Breast epithelium (tissue), 4 donors: Measurements from ENCODE around the gene UGT1A8. TPM values are rescaled to one million over a fixed set of nuclear protein-coding genes. Genes with fewer than 3 reads are reported as not detected.

Experiments used
- DNase-seq, 2 donors: peaks; one replicate each; pipeline ENCODE4 v3.0.0-alpha.2; 2019; ENCODE audit warnings: low spot score in 2 of 2
- H3K27ac ChIP-seq, 2 donors: fragments of 200-600 bp; sonication (generic) in 1 of 2; one replicate each; pipeline ENCODE4 v1.5.1; 2016 to 2019; ENCODE audit warnings: mild to moderate bottlenecking in 1 of 2
- H3K27me3 ChIP-seq, 2 donors: fragments of 200-600 bp; sonication (generic) in 1 of 2; one replicate each; pipeline versions ENCODE4 v1.5.1 to v1.6.0; 2017 to 2019; ENCODE audit warnings: control low read depth in 1 of 2, mild to moderate bottlenecking in 1 of 2
- H3K36me3 ChIP-seq: fragments of 200-600 bp; one replicate; pipeline ENCODE4 v1.5.1; 2019
- H3K4me1 ChIP-seq, 2 donors: fragments of 200-600 bp; sonication (generic); one replicate each; pipeline ENCODE4 v1.5.1; 2016 to 2019; ENCODE audit warnings: control low read depth in 1 of 2
- H3K4me3 ChIP-seq, 3 donors: fragments of 200-600 bp; sonication (generic); 1 replicate in 2 of 3; 2 replicates in 1 of 3; pipeline ENCODE4 v1.5.1; 2016 to 2019; ENCODE audit warnings: mild to moderate bottlenecking in 3 of 3, moderate library complexity in 2 of 3
- H3K9me3 ChIP-seq, 2 donors: fragments of 200-600 bp; sonication (generic) in 1 of 2; one replicate each; pipeline ENCODE4 v1.5.1; 2016 to 2019; ENCODE audit warnings: control low read depth in 1 of 2
- CTCF ChIP-seq, 3 donors: fragments of 450-650 bp; IDR thresholded peaks; one replicate each; pipeline ENCODE4 v1.5.1; 2016 to 2017; ENCODE audit warnings: antibody characterized with exemption in 3 of 3, mild to moderate bottlenecking in 3 of 3, moderate library complexity in 3 of 3
- POLR2A ChIP-seq: fragments of 450-650 bp; IDR thresholded peaks from one replicate; pipeline ENCODE4 v1.6.1; 2016; ENCODE audit warnings: antibody characterized with exemption, mild to moderate bottlenecking, moderate library complexity
- POLR2AphosphoS5 ChIP-seq, 3 donors: sonication (generic); formaldehyde crosslinking; IDR thresholded peaks; one replicate each; pipeline ENCODE4 v1.6.1; 2017; ENCODE audit warnings: antibody characterized with exemption in 3 of 3
- intact Hi-C: fragments of 100-400 bp; cut with DNase I; formaldehyde crosslinking; loops from one replicate; pipeline ENCODE4 v1.15.1; 2023; ENCODE audit warnings: low total_unique reads
- total RNA-seq, 3 donors: library from RNA; depleted of rRNA; stranded (reverse); fragments of >200 nt; gene quantifications; one replicate each; pipeline ENCODE4 v1.1.0, GENCODE V29; 2016

UGT1A8 gene
- total RNA-seq, 3 donors from 2014 or later, result not detected

- no peaks in the 10 kb centered on the region for H3K27me3 ChIP-seq
Measured at GRCh38 chr2:233772153-233772552, 154.7 kb downstream of the UGT1A8 start.

GRCh38 chr2:233772583-233772982 is 155.2 kb downstream of the UGT1A8 start:
- Histone ChIP-seq H3K36me3 (no peaks in the 10 kb centered on the region), H3K4me1 (no peaks in the 10 kb centered on the region), H3K27me3 (no peaks in the 10 kb centered on the region), H3K4me3 (no peak overlapping the region), H3K9me3 (peaks cover 0 to 6% of the 10 kb centered on the region in 2 donors), H3K27ac (no peak overlapping the region)
- DNase-seq, result no peak
- intact Hi-C loops, result no loop called here
- no peak for TF ChIP-seq POLR2AphosphoS5 (IDR thresholded peaks at IDR 0.05)
- no peak for TF ChIP-seq POLR2A
- no peak for TF ChIP-seq CTCF (IDR thresholded peaks at IDR 0.05)

More at GRCh38 chr2:233772153-233772552, 154.7 kb downstream of the UGT1A8 start:
- Histone ChIP-seq H3K4me3 (no peak overlapping the region), H3K4me1 (no peaks in the 10 kb centered on the region), H3K9me3 (peaks cover 0 to 6% of the 10 kb centered on the region in 2 donors), H3K27ac (no peak overlapping the region), H3K36me3 (no peaks in the 10 kb centered on the region)
- intact Hi-C loops, result no loop called here
- TF ChIP-seq CTCF (IDR thresholded peaks at IDR 0.05) (no peak), POLR2AphosphoS5 (IDR thresholded peaks at IDR 0.05) (no peak), POLR2A (no peak)
- no peak for DNase-seq

DNA sequence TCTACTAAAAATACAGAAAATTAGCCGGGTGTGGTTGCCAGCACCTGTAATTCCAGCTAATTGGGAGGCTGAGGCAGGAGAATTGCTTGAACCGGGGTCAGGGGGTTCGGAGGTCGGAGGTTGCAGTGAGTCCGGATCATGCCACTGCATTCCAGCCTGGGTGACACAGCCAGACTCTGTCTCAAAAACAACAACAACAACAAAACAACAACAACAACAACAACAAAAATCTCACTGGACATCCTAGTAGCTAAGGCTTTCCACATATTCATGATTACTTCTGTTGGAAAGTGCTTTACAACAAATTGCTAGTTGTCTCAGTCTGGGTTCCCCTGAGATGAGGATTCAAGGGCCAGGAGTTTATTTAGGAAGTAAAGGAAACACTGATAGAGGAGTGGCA is 156.4 kb downstream of the UGT1A8 start:
- intact Hi-C loops, result no loop called here
- Histone ChIP-seq H3K27ac (no peak overlapping the region), H3K9me3 (peaks cover 0 to 6% of the 10 kb centered on the region in 2 donors), H3K36me3 (no peaks in the 10 kb centered on the region), H3K4me1 (no peaks in the 10 kb centered on the region), H3K4me3 (no peak overlapping the region), H3K27me3 (no peaks in the 10 kb centered on the region)
- DNase-seq, result no peak
- TF ChIP-seq POLR2A (no peak), CTCF (IDR thresholded peaks at IDR 0.05) (no peak), POLR2AphosphoS5 (IDR thresholded peaks at IDR 0.05) (no peak)

- H3K4me3 ChIP-seq, result no peak overlapping the region
- TF ChIP-seq POLR2AphosphoS5 (IDR thresholded peaks at IDR 0.05) (no peak), POLR2A (no peak), CTCF (IDR thresholded peaks at IDR 0.05) (no peak)
- intact Hi-C loops, result no loop called here
- no peak for DNase-seq
- H3K27ac ChIP-seq, result no peak overlapping the region
- no peaks in the 10 kb centered on the region for H3K27me3 ChIP-seq
- no peaks in the 10 kb centered on the region for H3K36me3 ChIP-seq
- H3K4me1 ChIP-seq, result no peaks in the 10 kb centered on the region
- H3K9me3 ChIP-seq, result peaks cover 0 to 6% of the 10 kb centered on the region in 2 donors
Measured at GRCh38 chr2:233775414-233775813, 158.0 kb downstream of the UGT1A8 start.

DNA sequence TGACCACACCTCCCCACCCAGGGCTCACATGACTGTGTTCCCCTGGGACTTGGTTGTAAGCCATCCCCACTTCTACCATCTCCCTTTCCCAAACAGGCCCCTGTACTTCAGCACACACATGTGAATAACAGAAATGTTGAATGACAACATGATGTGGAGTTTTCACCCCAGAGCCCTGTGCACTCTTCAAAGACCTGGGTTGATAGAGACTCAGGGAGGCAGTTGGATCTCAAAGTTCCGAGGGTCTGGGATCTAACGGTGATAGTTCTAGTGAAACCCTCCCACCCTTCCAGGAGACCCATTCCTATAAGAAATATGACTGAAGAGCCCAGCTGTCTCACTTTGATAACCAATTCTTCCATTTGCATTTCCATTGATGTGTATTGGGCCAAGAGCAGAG is 160.6 kb downstream of the UGT1A8 start, which contains the start of gene MROH2A:
TSS of gene MROH2A (plus strand) at position 301 of the 400 bp plus-strand sequence. CDS start 1,029 bp downstream, outside the sequence.
- DNase-seq, result no peak
- Histone ChIP-seq H3K36me3 (no peaks in the 10 kb centered on the region), H3K27ac (no peak within 1 kb of the TSS), H3K4me1 (no peaks in the 10 kb centered on the region), H3K27me3 (no peaks in the 10 kb centered on the region), H3K9me3 (peaks cover 0 to 6% of the 10 kb centered on the region in 2 donors), H3K4me3 (no peak within 1 kb of the TSS)
- TF ChIP-seq POLR2AphosphoS5 (IDR thresholded peaks at IDR 0.05) (no peak), POLR2A (no peak), CTCF (IDR thresholded peaks at IDR 0.05) (no peak)
- intact Hi-C loops, result no loop called here
